Stimulated activated effector memory CD8-positive, alpha-beta T cell treated with anti-CD3 and anti-CD28 coated beads, Interleukin-12 subunit alpha, Interleukin-12 subunit beta, amount 100 ng/mL, for 72 hours (primary cell): ENCODE data around the gene IQGAP3.
A peak's percentile ranks its signal among the peaks of the same experiment; 100 is the strongest.
"Not testable (repeated sequence)": the region's sequence is repeated elsewhere in the genome, so short reads cannot be mapped to it uniquely, and the experiment has no call there.

Experiments
- ATAC-seq: fragments of 150-1000 bp; cut with Tn5 transposase; 2 replicates; pipeline ENCODE4 v1.10.0; 2021
- DNase-seq, 2 donors: peaks; one replicate each; pipeline ENCODE4 v3.0.0; 2021 to 2022; ENCODE audit warnings: low spot score in 2 of 2
- H3K27ac Mint-ChIP-seq: one replicate; pipeline ENCODE4 v1.8.0; 2022; ENCODE audit warnings: mild to moderate bottlenecking, mixed read lengths
- H3K36me3 Mint-ChIP-seq: one replicate; pipeline ENCODE4 v1.8.0; 2022; ENCODE audit warnings: mild to moderate bottlenecking, mixed read lengths
- H3K4me1 Mint-ChIP-seq: one replicate; pipeline ENCODE4 v1.8.0; 2022; ENCODE audit warnings: mixed read lengths
- H3K4me3 Mint-ChIP-seq: one replicate; pipeline ENCODE4 v1.8.0; 2022; ENCODE audit warnings: mild to moderate bottlenecking, mixed read lengths
- H3K9me3 Mint-ChIP-seq: one replicate; pipeline ENCODE4 v1.8.0; 2022; ENCODE audit warnings: mixed read lengths

IQGAP3 gene

DNA sequence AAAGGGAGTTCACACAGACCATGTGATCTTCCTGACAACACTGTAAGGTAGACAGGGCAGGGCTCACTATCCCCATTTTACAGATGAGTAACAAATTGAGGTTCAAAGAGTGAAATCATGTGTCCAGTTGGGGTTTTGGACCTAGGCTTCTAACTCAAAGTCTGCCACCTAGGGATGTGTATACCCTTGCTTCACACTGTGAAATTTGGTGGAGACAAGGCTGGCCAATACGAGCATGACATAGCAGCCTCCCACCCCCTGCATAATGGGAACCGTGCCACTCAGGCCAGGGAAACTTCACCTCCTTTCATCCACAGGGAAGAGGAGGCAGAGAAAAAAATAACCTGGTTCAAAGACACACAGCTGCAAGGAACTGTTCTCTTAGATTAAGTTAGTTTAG, 6.8 kb downstream of the IQGAP3 start:
- Mint-ChIP-seq H3K36me3 (peaks cover 4% of the 10 kb centered on the region), H3K4me3 (no peak overlapping the region), H3K27ac (peak overlapping the region; percentile 13), H3K4me1 (peaks cover 5% of the 10 kb centered on the region), H3K9me3 (no peaks in the 10 kb centered on the region)
- ATAC-seq (no peak), DNase-seq (no peak)

DNA sequence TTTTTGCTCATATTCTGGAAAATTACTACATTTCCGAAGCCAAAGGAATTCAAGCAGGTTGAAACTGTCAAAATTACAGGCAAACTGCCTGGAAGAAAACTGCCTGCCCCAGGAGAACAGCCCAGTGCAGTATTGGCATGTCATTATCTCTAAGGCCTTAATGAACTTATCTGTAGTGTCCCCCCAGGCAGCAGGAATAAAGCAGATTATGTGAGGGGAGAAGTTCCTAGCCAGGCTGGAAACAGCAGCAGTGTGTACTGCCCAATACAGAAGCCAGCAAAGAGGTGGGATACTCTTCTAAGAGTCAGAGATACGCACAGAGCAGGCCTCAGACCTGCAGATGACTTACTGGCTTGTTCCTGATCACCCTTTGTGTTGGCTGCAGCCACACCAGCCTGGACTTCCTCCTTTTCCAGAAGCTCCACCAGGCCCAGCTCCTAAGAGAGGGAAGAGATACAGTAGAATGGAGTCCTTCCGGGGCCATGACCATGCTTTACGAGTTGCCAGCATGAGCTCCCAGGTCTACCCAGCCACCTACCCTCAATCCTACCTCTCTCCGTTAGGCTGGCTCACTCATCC, 11.7 kb downstream of the IQGAP3 start:
- H3K4me3 Mint-ChIP-seq: no peak overlapping the region
- DNase-seq (no peak), ATAC-seq (no peak)
- H3K9me3 Mint-ChIP-seq: no peaks in the 10 kb centered on the region
- no peaks in the 10 kb centered on the region for H3K36me3 Mint-ChIP-seq
- H3K4me1 Mint-ChIP-seq: no peaks in the 10 kb centered on the region
- H3K27ac Mint-ChIP-seq: no peak overlapping the region

DNA sequence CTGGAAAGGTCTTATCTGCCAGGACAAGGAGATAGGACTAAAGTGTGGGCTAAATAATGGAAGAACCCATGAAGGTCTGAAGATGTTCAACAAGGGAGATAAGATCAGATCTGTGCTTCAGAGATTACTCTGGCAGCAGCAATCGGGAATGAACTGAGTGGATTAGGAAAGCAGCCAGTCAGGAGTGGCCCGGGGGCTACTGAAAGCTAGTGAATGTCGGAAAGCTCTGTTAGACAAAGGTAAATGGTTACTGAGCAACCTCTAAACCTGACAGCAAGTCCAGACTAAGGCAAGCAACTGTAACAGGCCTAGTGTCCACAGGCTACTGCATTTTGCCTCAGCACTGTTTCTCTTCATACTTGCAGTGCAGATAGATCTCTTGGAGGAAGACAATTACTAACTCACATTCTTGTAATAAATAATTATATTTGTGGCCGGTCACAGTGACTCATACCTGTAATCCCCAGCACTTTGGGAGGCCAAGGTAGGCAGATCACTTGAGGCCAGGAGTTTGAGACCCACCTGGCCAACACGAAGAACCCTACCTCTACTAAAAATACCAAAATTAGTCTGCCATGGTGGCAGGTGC, 12.5 kb downstream of the IQGAP3 start:
- ATAC-seq (no peak), DNase-seq (no peak)
- Mint-ChIP-seq H3K4me1 (no peaks in the 10 kb centered on the region), H3K27ac (peak overlapping the region; percentile 52), H3K9me3 (no peaks in the 10 kb centered on the region), H3K4me3 (no peak overlapping the region), H3K36me3 (no peaks in the 10 kb centered on the region)

DNA sequence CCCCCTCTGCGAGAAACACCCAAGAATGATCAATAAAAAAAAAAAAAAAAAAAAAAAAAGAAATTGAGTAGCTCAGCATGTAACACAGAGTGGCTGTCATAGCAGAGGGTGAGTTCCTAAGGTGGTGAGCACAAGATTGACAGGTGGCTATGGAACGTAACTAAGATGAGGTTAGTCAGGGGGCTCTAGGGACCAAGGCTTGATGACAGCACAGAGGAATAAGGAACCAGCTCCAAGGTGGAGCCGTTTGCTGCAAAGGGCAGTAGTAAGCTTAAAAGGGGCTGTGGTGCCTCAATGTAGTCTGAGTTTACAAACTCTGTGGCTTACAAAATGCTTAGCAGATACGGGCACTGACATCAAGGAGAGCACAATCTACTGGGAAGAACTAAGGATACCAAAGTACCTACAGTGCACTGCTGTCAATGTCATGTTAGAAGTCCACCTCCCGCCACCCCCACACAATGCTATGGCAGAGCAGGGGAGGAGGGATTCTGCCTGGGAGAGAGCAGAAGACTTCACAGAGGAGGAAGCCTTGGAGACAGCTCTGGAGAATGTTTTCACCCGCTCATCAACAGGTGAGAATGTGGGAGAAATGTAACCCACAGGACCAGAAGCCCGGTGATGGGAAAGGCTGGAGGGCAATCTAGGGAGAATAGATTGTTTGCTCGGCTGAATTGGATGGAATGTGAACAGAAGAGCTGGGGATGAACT, 13.1 kb downstream of the IQGAP3 start:
- Mint-ChIP-seq H3K36me3 (no peaks in the 10 kb centered on the region), H3K4me1 (no peaks in the 10 kb centered on the region), H3K9me3 (no peaks in the 10 kb centered on the region), H3K27ac (peak overlapping the region; percentile 52), H3K4me3 (no peak overlapping the region)
- DNase-seq: no peak
- no peak for ATAC-seq

DNA sequence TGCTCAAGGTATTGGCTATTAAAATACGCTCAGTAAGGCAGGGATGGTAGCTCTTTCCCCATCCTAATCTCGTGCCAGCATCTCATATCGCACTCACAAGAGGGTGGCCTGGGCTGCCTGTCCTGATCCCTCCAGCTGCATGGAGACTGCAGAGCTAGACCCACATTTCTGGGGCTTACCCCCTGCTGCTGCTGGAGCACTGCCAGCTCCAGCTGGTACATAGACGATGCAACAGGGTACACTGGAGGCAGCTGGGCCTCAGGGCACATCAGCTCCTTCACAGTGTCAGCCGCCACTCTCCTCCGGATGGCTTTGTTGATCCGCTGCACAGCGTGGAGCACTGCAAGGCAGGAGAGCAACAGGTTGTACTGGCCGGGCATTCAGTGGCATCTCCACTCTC, 16.0 kb downstream of the IQGAP3 start:
- Mint-ChIP-seq H3K27ac (peak overlapping the region; percentile 16), H3K9me3 (no peaks in the 10 kb centered on the region), H3K4me3 (no peak overlapping the region), H3K4me1 (peaks cover 11% of the 10 kb centered on the region), H3K36me3 (no peaks in the 10 kb centered on the region)
- DNase-seq (no peak), ATAC-seq (no peak)

DNA sequence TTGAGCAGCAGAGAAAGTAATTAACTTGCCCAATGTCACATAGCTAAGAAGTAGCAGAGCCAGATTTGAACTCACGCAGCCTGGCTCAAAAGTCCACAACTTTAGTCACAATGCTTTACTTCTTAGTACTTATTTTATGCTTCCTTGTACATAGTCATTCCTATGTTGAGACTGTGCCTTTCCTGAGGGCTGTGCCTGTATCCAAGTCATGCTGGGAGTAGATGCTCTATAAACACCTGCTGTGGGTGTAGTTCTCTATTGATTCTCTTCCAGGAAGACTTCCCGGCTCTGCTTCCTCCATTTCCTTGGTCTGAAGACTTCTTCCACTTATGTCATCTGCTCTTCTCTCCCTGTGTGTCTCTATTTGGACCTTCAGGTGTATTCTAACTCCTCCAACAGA, 16.6 kb downstream of the IQGAP3 start:
- ATAC-seq (no peak), DNase-seq (no peak)
- H3K4me3 Mint-ChIP-seq: no peak overlapping the region
- no peaks in the 10 kb centered on the region for H3K36me3 Mint-ChIP-seq
- H3K9me3 Mint-ChIP-seq: no peaks in the 10 kb centered on the region
- H3K4me1 Mint-ChIP-seq: peaks cover 11% of the 10 kb centered on the region
- peak overlapping the region; percentile 16 for H3K27ac Mint-ChIP-seq

DNA sequence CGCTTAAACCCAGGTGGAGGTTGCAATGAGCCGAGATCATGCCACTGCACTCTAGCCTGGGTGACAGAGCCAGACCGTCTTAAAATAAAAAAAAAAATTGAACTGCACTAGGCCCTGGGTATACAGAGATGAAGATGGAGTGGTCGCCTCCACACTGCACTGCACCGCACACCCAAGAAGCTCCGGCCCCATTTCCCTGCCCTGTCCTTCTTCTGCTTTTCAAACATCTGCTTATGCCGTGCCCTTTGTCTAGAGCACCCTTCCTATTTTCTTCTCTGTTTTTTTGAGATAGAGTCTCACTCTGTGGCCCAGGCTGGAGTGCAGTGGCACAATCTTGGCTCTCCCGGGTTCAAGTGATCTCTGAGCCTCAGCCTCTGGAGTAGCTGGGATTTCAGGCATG, 17.4 kb downstream of the IQGAP3 start:
- H3K4me1 Mint-ChIP-seq: peaks cover 11% of the 10 kb centered on the region
- H3K27ac Mint-ChIP-seq: no peak overlapping the region
- ATAC-seq: no peak
- H3K4me3 Mint-ChIP-seq: no peak overlapping the region
- DNase-seq: no peak
- no peaks in the 10 kb centered on the region for H3K9me3 Mint-ChIP-seq
- no peaks in the 10 kb centered on the region for H3K36me3 Mint-ChIP-seq

DNA sequence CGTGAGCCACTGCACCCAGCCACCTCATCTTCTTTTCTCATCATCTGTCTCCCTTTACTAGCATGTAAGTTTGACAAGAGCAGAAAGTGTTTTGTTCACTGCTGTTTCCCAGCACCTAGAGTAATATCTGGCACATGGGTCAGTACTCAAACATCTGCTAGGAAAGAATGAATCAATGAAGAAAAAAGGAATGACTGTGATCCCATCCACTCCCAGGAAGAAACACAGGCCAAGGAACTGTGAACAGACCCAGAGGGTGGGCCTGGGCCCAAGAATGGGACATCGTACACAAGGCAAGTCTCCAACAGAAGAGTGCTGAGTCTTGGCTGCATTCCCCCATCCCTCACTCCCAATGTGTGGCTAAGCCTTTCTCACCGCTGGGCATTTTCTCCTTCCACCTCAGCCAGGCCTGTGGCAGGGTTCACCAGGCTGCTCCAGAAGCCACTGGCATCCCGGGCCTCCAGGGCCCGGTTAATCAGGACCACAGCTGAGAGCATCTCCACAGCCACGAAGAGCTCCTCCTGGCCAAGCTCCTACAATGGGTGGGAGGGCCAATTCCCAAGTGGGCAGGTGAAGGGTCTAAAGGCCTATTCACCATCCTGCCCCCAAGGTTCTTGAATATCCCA, 18.4 kb downstream of the IQGAP3 start:
- DNase-seq (no peak), ATAC-seq (no peak)
- no peaks in the 10 kb centered on the region for H3K9me3 Mint-ChIP-seq
- H3K4me3 Mint-ChIP-seq: no peak overlapping the region
- H3K36me3 Mint-ChIP-seq: no peaks in the 10 kb centered on the region
- peaks cover 11% of the 10 kb centered on the region for H3K4me1 Mint-ChIP-seq
- peak overlapping the region; percentile 30 for H3K27ac Mint-ChIP-seq

DNA sequence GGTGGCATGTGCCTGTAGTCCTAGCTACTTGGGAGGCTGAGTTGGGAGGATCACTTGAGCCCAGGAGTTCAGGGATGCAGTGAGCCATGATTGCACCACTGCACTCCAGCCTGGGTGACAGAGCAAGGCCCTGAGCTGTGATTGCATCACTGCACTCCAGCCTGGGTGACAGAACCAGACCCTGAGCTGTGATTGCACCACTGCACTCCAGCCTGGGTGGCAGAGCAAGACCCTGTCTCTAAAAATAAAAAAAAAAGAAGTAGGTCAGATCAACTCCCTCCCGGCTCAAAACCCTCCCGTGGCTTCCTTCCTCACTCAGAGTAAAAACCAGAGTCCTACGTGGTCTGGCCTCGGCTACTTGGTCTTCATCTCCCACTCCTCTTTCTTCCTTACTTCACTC, 19.4 kb downstream of the IQGAP3 start:
- not testable (repeated sequence) for H3K27ac Mint-ChIP-seq, H3K4me3 Mint-ChIP-seq, DNase-seq, H3K36me3 Mint-ChIP-seq, H3K9me3 Mint-ChIP-seq
- H3K4me1 Mint-ChIP-seq: peaks cover 11% of the 10 kb centered on the region
- ATAC-seq: peak; percentile 47

DNA sequence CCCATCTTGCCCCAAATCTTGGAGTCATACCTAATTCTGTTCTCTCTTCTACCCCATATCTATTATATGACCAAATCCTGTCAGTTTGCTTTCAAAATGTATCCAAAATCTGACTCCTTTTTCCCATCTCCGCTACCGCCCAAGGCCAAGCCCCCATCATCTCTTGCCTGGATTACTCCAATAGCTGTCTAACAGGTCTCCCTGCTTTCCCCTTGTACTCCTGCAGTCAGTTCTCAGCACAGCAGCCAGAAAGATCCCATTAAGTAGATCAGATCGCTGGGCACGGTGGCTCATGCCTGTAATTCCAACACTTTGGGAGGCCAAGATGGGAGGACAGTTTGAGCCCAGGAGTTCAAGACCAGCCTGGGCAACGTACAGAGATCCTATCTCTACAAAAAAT, 19.8 kb downstream of the IQGAP3 start:
- Mint-ChIP-seq H3K4me3 (no peak overlapping the region), H3K9me3 (no peaks in the 10 kb centered on the region), H3K27ac (no peak overlapping the region), H3K36me3 (no peaks in the 10 kb centered on the region), H3K4me1 (peaks cover 11% of the 10 kb centered on the region)
- ATAC-seq (no peak), DNase-seq (no peak)

DNA sequence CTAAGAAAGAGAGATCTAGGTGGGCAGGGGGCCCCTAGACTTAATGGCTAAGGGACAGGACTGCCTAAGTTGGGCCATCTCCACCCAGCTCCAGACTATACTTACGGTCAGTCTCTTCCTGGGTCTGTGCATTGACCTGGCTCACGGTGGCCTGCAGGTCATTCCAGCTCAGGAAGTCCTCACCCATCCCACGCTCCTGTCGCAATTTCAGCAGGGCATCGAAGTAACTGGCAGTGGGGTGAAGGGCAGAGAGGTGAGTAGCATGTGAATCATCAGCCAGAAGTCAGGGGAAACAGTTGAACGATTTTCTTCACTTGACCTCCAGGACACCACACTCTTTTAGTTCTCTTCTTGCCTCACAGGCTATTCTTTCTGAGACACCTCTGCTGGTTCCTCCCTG, 20.5 kb downstream of the IQGAP3 start:
- no peak overlapping the region for H3K27ac Mint-ChIP-seq
- H3K9me3 Mint-ChIP-seq: no peaks in the 10 kb centered on the region
- no peak for DNase-seq
- no peak overlapping the region for H3K4me3 Mint-ChIP-seq
- H3K36me3 Mint-ChIP-seq: no peaks in the 10 kb centered on the region
- H3K4me1 Mint-ChIP-seq: peaks cover 11% of the 10 kb centered on the region
- peak; percentile 43 for ATAC-seq

DNA sequence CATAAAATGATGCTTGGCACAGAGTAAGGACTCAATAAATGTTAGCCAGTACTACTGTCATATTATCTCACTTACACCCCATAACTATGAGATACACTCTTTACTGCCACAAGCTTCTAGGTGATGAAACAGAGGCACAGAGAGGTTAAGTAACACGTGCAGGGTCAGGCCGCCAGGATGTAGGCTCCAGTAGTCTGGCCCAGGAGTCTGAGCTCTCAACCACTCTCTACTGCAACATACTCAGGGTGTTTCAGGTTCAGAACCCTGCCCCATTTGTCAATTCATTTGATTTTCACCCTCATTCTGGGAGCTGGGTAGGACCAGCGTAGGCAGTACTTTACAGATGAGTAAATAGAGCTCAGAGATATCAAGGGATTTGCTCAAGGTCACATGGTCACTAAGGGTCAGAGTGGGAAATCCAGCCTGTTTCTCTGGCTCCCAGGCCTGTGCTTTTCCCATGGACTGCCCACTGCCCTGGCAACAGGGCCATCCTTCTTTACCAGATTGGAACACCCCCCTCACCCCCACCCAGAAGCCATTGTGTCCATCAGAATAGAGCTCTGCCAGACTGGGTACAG, 21.2 kb downstream of the IQGAP3 start:
- no peak for DNase-seq
- H3K4me3 Mint-ChIP-seq: no peak overlapping the region
- no peak overlapping the region for H3K27ac Mint-ChIP-seq
- H3K9me3 Mint-ChIP-seq: no peaks in the 10 kb centered on the region
- peaks cover 11% of the 10 kb centered on the region for H3K4me1 Mint-ChIP-seq
- no peaks in the 10 kb centered on the region for H3K36me3 Mint-ChIP-seq
- no peak for ATAC-seq

DNA sequence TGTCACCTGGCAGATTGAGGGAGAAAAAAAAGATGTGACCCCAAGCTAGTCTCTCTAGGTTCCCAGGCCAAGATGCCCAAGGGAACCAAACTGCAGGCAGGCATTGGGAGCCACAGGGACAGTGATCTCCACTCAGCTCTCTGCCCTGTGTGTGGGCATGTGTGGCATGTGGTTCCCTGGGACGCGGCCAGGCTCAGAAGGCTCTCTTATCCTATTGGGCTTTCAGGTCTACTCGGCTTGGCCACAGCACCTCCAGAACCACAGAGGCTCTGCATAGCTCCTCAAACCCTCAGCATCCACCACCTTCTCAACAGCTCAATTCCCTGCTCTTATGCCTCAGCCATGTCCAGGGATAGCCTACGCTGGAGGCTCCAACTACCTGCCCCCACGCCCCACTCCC, 22.0 kb downstream of the IQGAP3 start:
- ATAC-seq: no peak
- Mint-ChIP-seq H3K4me1 (peaks cover 11% of the 10 kb centered on the region), H3K27ac (no peak overlapping the region), H3K9me3 (no peaks in the 10 kb centered on the region), H3K36me3 (no peaks in the 10 kb centered on the region), H3K4me3 (no peak overlapping the region)
- no peak for DNase-seq

DNA sequence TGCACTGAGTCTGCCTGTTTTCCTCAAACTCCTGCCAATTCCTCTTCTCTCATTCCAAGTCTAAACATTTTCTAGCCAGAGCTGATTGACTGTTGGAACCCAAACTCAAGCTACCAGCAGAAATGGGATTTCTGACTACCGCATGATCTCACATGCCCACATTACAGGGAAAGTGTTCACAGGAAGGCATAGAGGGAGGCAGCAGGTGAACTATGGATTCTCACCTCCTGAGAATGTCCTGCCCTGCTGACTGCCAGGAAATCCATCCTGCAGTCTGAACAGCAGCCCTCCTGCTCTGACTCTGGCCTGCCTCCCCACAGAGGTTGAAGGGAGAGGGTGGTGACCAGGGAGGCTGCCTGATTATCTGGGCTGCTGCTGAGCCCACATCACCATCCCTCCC, 22.5 kb downstream of the IQGAP3 start:
- DNase-seq: no peak
- H3K9me3 Mint-ChIP-seq: no peaks in the 10 kb centered on the region
- H3K36me3 Mint-ChIP-seq: no peaks in the 10 kb centered on the region
- peaks cover 11% of the 10 kb centered on the region for H3K4me1 Mint-ChIP-seq
- no peak for ATAC-seq
- no peak overlapping the region for H3K27ac Mint-ChIP-seq
- no peak overlapping the region for H3K4me3 Mint-ChIP-seq

DNA sequence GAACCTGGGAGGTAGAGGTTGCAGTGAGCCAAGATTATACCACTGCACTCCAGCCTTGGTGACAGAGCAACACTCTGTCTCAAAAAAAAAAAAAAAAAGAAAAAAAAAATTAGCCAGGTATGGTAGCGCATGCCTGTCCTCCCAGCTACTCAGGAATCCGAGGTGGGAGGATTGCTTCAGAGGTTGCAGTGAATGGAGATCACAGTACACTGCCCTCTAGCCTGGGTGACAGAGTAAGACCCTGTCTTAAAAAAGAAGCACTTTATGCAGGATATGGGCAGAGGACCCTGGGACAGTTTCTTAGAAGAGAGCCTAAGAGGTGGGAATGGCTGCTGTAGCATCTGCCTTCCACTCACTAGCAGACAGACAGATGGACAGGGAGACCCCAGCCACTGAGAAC, 23.0 kb downstream of the IQGAP3 start:
- Mint-ChIP-seq H3K27ac (no peak overlapping the region), H3K4me1 (peaks cover 11% of the 10 kb centered on the region), H3K9me3 (no peaks in the 10 kb centered on the region), H3K4me3 (no peak overlapping the region), H3K36me3 (no peaks in the 10 kb centered on the region)
- DNase-seq (no peak), ATAC-seq (no peak)

DNA sequence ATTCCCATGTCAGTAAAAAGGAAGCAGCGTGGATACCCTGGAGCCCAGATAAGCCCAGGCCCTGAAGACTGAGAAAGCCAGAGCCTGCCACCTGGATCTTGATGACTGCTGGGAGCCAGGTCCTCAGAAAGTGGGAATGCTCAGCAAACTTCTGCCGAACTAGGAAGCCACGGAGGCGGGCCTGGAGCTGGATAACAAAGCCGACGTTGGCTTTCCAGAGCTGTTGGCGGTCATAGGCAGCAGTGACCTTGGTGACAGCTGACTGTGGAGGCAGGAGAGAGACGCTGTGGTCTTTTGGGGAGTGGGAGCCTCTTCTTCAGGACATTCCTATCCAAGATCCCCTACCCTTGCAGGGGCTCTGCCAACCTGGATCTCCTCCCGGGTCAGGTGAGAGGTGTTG, 24.4 kb downstream of the IQGAP3 start:
- Mint-ChIP-seq H3K4me1 (peaks cover 6% of the 10 kb centered on the region), H3K4me3 (no peak overlapping the region), H3K9me3 (no peaks in the 10 kb centered on the region), H3K36me3 (no peaks in the 10 kb centered on the region), H3K27ac (no peak overlapping the region)
- ATAC-seq (no peak), DNase-seq (no peak)
